Endothelial cell (in vitro differentiated cells): ENCODE data around the gene MUS81. TPM values are rescaled to one million over a fixed set of nuclear protein-coding genes. Genes with fewer than 3 reads are reported as not detected.
A peak's percentile ranks its signal among the peaks of the same experiment; 100 is the strongest.

Source experiments
- DNase-seq: peaks from one replicate; pipeline ENCODE4 v3.0.0; 2021; ENCODE audit warnings: low spot score
- H3K27ac Mint-ChIP-seq: one replicate; pipeline ENCODE4 v1.8.0; 2021; ENCODE audit warnings: mixed read lengths, inconsistent platforms; ENCODE audit not compliant: unreplicated experiment
- H3K27me3 Mint-ChIP-seq: one replicate; pipeline ENCODE4 v1.8.0; 2021; ENCODE audit warnings: mild to moderate bottlenecking, moderate library complexity, mixed read lengths, inconsistent platforms; ENCODE audit not compliant: unreplicated experiment
- H3K36me3 Mint-ChIP-seq: one replicate; pipeline ENCODE4 v1.8.0; 2021; ENCODE audit warnings: mild to moderate bottlenecking, low read depth, mixed read lengths, inconsistent platforms; ENCODE audit not compliant: unreplicated experiment
- H3K4me1 Mint-ChIP-seq: one replicate; pipeline ENCODE4 v1.8.0; 2021; ENCODE audit warnings: mild to moderate bottlenecking, mixed read lengths, inconsistent platforms; ENCODE audit not compliant: unreplicated experiment
- H3K4me3 Mint-ChIP-seq: one replicate; pipeline ENCODE4 v1.8.0; 2021; ENCODE audit warnings: mild to moderate bottlenecking, mixed read lengths, inconsistent platforms; ENCODE audit not compliant: unreplicated experiment
- H3K9me3 Mint-ChIP-seq: one replicate; pipeline ENCODE4 v1.8.0; 2021; ENCODE audit warnings: mixed read lengths, inconsistent platforms; ENCODE audit not compliant: unreplicated experiment
- total RNA-seq: library from RNA; stranded (reverse); fragmentation: NEBNext Ultra II Directional; extraction: Animal tissue kit (Norgen Biotek cat#: 25700); gene quantifications from one replicate; pipeline ENCODE4 v1.2.1, GENCODE V29; 2021; ENCODE audit not compliant: unreplicated experiment
- TF ChIP-seq, protein P1 (sequence below): fragments of 200-600 bp; sonication (generic); IDR thresholded peaks from one replicate; pipeline ENCODE4 v1.5.0; 2021; ENCODE audit warnings: antibody characterized with exemption; ENCODE audit not compliant: unreplicated experiment

MUS81 gene
- total RNA-seq, 1 donor from 2014 or later, result 73.8 TPM

DNA sequence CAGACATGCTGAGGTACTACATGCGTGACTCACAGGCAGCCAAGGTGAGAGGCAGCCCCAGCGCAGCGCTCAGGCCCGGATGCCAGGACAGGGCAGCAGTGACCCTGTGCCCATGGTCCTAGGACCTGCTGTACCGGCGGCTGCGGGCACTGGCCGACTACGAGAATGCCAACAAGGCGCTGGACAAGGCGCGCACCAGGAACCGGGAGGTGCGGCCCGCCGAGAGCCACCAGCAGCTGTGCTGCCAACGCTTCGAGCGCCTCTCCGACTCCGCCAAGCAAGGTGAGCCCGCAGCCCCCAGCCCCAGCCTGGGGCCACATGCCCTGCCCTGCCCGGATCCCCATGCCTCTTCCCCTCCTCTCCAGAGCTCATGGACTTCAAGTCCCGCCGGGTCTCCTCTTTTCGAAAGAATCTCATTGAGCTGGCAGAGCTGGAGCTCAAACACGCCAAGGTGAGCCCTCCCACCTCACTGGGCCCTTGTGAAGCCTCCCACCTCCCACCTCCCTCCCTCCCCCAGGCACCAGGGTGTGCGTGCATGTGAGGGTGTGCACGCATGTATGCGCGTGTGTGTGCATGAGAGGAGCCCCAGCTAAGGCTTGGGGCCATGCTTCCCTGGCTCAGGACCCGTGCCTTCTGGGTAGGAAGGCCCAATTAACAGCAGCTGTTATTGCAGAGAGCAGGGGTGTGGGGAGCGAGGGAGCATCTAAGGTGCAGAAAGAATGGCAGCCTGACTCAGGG lies 7.6 kb upstream of the MUS81 start:
- Mint-ChIP-seq H3K27me3 (peaks cover 50% of the 10 kb centered on the region), H3K9me3 (no peaks in the 10 kb centered on the region), H3K4me3 (peak overlapping the region; percentile 85), H3K36me3 (peaks cover 47% of the 10 kb centered on the region), H3K4me1 (peaks cover 31% of the 10 kb centered on the region), H3K27ac (no peak overlapping the region)
- DNase-seq, result no peak
- TF ChIP-seq, protein P1, sequence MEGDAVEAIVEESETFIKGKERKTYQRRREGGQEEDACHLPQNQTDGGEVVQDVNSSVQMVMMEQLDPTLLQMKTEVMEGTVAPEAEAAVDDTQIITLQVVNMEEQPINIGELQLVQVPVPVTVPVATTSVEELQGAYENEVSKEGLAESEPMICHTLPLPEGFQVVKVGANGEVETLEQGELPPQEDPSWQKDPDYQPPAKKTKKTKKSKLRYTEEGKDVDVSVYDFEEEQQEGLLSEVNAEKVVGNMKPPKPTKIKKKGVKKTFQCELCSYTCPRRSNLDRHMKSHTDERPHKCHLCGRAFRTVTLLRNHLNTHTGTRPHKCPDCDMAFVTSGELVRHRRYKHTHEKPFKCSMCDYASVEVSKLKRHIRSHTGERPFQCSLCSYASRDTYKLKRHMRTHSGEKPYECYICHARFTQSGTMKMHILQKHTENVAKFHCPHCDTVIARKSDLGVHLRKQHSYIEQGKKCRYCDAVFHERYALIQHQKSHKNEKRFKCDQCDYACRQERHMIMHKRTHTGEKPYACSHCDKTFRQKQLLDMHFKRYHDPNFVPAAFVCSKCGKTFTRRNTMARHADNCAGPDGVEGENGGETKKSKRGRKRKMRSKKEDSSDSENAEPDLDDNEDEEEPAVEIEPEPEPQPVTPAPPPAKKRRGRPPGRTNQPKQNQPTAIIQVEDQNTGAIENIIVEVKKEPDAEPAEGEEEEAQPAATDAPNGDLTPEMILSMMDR, result no peak

DNA sequence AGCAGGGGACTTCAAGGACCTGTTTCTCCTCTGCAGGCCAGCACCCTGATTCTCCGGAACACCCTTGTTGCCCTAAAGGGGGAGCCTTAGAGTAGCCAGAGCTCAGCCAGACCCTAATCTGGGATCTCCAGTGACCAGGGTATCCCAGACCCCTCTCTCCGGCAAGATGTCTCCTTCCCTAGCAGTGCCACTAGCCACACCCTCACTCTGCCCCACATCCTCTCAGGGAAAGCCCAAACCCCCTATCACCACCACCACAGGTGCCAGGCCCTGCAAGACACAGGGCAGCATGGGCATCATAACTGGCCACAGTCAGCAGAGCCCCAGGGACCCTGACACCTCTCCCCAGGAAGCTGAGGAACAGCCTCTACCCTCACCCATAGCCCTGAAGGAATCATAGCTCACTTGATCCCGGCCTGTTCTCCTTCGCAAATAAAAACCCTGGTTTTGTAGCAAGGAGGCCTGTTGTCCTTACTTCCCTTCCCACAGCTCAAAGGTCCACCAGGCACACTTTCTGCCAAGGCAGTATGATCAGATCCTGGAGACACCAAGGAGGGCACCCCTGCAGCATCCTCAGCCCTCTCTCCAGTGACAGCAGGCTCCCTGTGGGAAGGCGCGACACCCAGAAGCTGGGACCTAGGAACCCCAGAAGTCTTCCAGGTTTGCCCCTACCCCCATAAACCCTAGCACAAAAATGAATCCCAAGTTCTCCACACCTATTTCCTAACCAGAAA lies 6.8 kb upstream of the MUS81 start:
- Mint-ChIP-seq H3K27ac (peak overlapping the region; percentile 48), H3K4me3 (peak overlapping the region; percentile 88), H3K4me1 (peaks cover 33% of the 10 kb centered on the region), H3K9me3 (no peaks in the 10 kb centered on the region), H3K27me3 (peaks cover 45% of the 10 kb centered on the region), H3K36me3 (peaks cover 47% of the 10 kb centered on the region)
- TF ChIP-seq, protein P1, result no peak
- DNase-seq, result no peak

DNA sequence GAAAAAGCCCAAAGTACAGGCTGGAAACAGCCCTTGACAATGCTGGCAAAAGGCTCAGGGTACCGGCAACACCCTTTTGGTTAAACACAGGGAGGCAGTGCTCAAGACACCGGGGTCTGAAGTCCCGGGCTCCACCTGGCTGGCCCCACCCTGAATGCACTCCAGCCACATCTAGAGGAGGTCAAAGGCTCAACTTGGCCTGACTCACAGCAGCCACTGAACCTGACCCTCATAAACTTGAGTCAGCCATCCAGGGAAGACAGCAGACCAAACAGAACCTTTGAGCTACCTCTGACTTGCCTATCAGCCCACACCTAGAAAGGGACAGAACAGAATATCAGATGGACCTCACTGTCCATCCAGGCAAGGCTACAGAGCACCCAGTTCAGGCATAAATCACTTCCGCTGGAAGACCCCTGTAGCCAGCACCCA lies 6.1 kb upstream of the MUS81 start:
- H3K27me3 Mint-ChIP-seq, result peaks cover 51% of the 10 kb centered on the region
- H3K9me3 Mint-ChIP-seq, result no peaks in the 10 kb centered on the region
- TF ChIP-seq, protein P1, result no peak
- H3K4me3 Mint-ChIP-seq, result peak overlapping the region; percentile 88
- no peak for DNase-seq
- peaks cover 47% of the 10 kb centered on the region for H3K36me3 Mint-ChIP-seq
- H3K27ac Mint-ChIP-seq, result peak overlapping the region; percentile 72
- peaks cover 37% of the 10 kb centered on the region for H3K4me1 Mint-ChIP-seq

DNA sequence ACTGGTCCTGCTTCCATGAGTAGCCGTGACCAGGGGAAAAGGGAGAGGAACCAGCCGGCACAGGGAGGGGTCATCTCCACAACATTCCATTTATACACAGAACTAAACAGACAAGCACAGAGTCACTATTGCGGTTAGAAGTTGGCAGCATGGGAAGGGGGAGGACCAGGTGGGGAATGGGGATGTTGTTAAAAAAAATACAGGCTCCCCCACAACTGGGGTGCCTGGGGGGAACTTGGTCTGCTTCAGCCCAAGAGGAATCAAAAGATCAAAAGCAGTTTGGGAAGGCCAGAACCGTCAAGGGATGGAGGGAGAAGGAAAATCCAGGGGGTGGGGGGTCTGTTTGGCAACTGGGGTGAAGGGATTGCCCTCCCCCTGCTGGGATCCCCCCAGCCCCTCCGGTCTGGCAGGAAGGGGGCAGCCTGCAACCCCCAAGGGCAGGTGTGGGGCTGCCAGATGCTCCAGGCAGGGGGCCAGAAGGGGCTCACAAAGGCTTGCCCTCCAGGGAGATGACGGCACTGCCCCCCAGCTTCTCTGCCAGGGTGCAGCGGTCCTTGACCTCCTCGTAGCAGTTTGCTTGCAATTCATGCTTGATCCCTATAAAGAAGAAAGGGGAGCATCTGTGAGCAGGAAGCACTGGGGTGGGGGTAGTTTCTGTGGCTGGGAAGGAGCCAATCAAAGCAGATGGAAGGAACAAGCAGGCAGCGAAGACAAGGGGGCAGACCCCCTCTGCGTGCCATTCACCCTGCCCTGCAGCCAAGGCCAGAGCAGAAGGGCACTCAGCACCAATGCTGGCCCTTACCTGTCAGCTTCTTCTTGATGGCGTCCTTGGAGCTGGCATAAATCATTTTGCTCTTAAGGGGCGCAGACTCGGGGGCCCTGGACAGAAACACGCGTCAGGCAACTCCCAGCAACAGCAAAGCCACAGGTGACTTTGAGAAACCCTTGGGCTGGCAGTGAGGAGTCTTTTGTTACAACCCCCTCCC lies 5.1 kb upstream of the MUS81 start:
- TF ChIP-seq, protein P1, result no peak
- Mint-ChIP-seq H3K9me3 (no peaks in the 10 kb centered on the region), H3K36me3 (peaks cover 47% of the 10 kb centered on the region), H3K27ac (peak overlapping the region; percentile 72), H3K4me1 (peaks cover 44% of the 10 kb centered on the region), H3K27me3 (peaks cover 48% of the 10 kb centered on the region), H3K4me3 (peak overlapping the region; percentile 97)
- DNase-seq, result no peak
